GM18858 (cell line): ENCODE results near the gene GSTT2B.
"Not testable (repeated sequence)": the region's sequence is repeated elsewhere in the genome, so short reads cannot be mapped to it uniquely, and the experiment has no call there.

Experiments used
- ATAC-seq: cut with Tn5 transposase; IDR thresholded peaks from one replicate; pipeline ENCODE4 v1.9.1; 2021; ENCODE audit not compliant: unreplicated experiment

Gene GSTT2B, protein sequence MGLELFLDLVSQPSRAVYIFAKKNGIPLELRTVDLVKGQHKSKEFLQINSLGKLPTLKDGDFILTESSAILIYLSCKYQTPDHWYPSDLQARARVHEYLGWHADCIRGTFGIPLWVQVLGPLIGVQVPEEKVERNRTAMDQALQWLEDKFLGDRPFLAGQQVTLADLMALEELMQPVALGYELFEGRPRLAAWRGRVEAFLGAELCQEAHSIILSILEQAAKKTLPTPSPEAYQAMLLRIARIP

DNA sequence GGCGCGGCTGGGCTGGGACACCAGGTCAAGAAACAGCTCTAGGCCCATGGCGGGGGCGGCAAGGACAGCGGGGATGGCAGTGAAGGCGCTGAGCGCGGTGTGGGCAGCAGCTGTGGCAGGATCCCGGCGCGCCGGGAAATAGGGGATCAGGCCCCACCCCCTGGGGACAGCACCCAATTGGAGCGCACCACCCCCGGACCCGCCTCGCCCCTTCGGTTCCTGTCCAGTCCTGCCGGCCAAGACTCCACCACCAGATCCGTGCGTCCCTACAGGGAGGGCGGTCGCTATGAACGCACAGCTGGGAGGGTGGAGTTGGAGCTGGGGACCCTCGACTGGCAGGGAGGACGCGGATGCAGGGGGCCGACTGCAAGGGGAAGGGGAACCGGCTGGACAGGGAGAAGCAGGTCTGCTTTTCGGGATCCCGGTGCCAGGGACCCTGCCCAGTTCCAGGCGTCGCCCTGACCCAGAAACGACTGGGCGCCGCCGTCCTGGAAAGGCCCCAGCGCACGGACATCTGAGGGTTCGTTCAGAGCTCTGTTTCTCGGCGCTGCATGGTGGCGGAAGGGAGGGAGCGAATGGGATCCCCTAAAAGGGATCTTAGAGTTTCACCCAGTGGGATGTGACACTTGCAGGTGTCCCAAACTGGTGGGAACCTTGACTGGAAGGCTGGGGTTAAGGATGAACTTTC, at the start of gene GSTT2B:
Gene GSTT2B (minus strand): TSS at position 112 of the 688 bp plus-strand sequence. CDS start 64 bp downstream, at position 48.
- ATAC-seq = not testable (repeated sequence)

DNA sequence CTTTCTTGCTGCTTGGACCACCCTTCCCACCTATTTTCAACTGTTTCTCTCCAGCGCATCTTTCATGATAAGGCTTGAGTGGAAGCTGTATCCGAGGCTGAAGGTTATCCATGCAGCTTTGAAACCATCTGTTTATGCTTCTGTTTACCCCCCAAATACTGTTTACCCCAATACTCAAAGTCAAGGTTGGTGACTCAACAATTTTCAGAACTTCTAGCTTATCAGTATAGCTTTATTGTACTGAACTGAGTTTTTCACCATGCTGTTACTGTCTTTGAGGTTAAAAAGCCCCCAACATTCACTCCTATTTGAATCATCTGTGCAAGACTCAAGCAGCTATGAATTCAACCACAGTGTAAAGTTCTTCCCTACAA, 49.0 kb upstream of the GSTT2B start:
- no peak for ATAC-seq

DNA sequence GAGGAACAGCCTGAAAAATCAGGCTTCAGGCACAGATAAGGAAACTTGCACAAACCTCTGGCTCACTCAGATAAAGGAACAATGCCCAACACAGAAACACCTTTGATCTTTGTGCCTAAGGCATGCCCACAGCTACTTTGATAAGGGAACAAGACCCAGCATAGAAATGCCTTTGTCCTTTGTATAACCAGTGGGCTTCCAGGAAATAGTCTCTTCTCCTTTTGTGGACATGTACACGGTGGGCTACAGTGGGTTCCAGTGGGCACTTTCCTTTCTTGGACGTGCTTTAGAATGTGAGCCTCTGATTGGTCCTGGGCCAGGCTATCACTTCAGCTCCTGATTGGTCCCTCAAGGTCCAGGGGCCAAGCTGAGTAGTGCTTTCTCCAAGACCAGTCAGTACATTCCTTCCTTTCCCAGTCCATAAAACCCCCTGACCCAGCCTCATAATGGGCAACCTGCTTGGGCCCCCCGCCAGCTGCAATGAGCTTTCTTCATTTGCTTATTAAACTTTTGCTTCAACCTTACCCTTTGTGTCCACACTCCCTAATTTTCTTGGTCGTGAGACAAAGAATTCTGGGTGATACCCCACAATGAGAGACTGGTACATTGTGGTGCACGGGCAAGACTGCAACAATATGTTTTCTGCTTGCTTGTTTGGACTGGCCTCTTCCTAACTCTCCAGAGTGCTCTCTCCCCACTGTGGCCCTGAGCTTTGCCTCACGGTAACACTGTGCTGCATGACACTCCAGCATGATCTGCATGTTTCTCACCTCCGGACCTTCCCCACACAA, 48.4 kb upstream of the GSTT2B start:
- no peak for ATAC-seq

DNA sequence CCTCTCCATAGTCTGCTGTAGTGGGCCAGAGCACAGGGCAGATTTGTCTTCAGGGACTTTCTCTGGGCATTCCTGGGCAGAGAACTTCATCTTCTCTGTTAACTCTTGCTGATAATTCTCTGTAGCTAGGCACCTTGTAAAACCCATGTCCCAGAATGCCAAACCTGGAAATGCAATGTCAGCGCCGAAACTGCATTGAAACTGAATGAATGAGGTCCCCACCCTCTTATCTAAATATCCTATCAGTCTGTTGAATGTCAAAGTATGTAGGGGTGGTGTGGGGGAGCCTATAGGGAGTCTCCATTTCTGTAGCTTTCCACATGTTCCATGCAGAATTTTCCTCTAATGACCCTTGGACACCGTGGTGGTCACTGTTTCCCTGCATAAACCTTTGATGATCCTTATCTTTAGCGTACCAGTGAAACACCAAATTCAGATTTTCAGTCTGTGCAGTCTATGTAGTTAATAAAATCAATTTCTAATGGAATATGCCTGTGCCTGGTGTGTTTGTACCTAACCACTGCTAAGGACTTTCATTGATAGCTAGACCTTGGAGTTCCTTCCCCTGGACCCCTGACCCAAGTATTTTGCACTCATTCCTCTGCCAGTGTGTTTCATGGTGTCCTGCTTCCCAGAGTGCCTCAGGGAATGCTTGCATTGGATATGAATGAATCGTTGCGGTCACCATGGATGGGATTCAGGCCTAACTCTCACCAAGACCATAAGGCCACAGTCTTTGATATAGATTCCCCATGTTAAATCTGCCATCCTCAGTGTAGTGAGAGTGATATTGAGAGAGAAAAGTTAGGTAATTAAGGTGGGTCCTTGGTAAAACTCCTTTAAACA, 47.6 kb upstream of the GSTT2B start:
- no peak for ATAC-seq

DNA sequence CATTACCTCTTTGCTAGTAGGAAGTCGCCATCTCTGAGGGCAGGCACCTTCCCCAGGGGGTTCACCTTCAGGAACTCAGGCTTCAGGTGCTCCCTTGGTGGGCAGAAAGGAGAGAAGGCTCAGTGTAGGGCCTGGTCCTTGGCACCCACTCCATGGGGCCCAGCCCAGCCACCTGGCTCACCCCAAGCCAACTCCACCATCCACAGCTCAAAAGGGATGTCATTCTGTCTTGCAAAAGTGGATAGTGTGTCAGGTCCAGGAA, 47.0 kb upstream of the GSTT2B start:
- ATAC-seq = no peak

DNA sequence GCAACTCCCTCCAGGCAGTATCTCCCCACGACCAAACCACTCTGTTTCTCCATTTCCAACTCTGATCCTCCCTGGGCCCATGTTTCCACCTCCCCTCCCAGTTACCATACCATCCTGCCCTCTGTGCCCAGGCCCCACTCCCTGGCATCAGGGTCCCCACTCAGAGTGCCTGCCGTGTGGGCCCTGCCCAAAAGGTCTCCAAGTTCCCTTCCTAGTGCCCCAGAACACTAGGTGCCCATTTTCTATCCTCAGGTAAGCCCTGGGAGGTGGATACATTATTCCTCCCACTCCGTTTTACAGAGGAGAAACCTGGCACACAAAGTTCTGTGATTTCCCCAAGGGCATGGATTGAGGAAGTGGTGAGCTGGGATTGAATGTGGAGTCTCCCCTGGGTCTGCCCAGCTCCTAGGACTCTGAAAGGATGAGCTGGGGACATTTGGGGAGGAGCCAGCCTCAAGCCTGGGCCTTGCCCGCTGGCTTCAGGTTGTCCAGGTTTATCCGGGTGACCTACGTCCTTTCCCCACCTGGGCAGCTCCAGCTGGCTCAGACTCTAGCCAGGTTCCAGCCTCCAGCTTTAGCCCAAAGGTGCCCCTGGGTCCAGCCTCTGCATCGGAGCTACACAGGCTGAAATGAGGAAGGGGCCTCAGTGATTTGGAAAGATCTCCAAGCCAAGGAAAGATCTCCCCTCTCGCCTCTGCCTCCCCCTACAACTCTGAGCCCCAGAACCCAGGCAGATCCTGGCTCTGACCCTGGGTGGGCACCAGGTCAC, 46.4 kb upstream of the GSTT2B start:
- no peak for ATAC-seq

DNA sequence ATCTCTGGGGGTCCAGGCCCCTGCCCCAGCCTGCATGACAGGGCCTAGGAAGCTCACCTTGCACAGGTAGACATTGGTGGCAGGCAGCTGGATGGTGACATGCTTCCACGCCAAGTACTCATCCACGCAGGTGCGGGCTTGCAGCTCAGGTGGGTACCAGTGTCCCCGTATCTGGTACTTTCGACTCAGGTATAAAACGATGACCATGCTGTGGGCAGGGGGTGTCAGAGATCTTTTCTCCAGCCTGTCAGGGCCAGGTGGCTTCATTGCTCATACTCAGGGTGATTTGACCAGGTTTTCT, 45.9 kb upstream of the GSTT2B start:
- no peak for ATAC-seq

DNA sequence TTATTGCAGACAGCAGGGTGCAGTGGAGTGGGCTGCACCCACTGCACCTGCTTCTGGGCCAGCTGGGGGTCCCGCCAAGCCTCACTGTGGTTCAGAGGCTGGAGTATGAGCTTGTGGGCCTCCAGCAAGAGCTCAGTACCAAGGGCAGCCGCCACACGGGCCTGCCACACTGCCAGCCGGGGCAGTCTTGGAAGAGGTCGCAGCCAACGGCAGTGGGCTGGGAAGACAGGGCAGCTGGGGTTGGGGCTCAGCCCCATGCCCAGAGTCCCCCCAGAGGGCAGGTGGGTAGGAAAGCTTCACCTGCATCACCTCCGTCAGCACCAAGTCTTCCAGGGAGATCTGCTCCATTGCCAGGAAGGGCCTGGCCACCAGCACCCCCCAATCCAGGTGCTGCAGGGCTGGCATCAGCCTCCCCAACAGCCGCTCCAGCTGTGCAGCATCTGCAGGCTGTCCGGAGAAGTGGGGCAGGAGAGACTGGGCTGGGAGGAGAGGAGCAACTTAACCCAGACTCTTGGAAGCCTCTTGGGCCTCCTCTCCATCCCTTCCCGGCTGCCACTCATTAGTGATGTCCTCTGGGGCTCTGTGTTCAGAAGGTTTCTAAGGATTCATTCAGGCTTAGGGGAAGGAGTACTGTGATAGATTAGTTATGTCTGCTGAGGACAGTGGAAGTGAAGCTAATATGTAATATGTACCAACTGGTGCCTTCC, 45.4 kb upstream of the GSTT2B start:
- ATAC-seq = no peak

DNA sequence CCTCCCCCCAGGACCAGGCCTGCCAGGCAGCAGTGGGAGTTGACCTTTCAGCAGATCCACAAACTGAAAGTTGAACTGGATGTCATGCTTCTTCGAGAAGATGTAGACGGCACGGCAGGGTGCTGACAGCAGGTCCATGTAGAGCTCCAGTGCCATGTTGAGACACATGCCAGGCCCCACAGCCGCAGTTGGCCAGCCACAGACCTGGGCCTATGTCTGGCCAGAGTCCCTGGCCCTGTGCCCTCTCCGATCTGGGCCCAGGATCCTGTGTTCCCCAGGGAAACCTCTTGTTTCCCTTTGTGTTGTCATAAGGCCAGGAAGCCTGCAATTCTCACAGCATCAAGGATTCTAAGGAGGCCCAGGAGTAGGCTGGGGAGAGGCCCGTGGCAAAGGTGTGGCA, 44.2 kb upstream of the GSTT2B start, which contains the start of gene GSTT4:
Gene GSTT4 (minus strand): TSS at position 253 of the 400 bp plus-strand sequence. CDS start 97 bp downstream, at position 156.
- ATAC-seq = no peak

DNA sequence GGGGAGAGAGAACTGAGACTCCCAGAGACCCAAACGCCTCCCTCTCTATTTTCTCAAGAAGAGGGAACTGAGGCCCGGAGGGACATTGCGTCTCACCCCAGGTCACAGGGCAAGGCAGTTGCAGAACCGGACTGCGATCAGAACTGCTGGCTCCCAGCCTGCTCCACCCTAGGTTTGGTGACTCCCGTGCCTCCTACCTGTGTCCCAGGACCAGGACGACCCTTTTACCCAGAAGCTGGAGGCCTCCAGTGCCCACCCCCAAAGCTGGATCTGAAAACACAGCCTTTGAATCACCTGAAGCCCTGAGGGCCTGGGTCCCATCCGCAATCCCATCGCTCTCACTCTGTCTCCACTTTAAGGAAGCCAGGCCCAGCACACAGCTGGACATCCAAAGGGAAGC, 42.9 kb upstream of the GSTT2B start:
- ATAC-seq = no peak

DNA sequence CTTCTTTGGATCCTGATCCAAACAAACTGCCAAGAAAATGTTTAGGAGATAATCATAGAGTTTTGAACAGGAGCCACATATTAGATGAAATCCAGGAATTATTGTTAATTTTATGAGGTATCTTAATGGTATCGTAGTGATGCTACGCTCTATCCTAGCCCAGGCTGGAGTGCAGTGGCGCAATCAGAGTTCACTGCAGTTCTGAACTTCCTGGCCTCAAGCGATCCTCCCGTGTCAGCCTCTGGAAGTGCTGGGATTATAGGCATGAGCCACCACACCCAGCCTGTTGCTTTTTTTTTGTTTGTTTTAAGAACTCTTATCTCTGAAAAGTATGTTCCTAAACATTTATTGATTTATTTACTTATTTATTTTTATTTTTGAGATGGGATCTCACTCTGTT, 41.9 kb upstream of the GSTT2B start:
- no peak for ATAC-seq

DNA sequence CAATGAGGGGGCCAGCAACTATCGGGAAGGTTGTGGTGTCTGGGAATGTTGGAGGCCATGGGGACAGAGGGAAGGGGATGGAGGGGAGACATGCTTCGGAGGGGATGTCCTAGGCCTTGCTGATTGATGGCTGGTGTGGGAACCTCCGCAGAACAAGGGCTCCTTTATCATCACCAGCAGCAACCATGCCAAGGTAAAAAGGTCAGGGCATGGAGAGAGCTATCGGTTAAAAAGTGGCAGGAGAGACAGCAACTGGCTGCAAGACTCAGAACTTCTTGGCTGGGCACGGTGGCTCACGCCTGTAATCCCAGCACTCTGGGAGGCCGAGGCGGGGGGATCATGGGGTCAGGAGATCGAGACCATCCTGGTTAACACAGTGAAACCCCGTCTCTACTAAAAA, 41.3 kb upstream of the GSTT2B start:
- no peak for ATAC-seq

DNA sequence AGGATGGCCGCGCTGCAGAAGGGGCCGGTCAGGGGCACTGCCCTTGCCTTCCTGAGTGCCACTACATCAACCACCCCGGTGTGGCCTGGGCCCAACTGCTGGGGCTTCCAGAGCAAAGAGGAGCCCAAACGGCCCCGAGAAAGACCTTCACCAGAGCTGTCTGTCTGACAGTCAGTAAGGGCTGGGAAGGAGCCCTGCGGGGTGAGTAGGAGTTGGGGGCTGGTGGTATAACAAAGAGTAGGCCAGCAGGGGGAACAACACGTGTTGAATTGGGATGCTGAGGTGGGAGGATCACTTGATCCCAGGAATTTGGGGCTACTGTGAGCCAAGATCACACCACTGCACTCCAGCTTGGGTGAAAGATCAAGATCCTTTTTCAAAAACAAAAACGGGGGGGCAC, 40.3 kb upstream of the GSTT2B start:
- no peak for ATAC-seq

DNA sequence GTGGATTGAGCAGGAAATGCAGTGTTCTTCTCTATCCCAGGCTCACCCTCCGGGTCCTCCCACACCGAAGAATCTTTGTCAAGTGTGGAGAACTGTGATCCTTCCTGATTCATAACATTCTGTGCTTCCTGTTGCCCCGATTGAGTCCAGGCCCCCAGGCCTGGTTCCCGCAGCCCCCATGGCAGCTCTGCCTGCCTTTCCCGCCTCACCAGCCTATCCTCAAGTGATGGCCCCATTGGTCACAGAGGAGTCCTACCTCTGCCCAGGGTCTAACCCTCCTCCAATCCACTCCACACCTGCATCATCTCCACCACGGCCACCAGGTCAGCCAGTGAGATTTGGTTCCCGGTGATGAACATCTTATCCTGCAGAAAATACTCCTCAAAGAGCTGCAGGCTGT, 38.8 kb upstream of the GSTT2B start:
- not testable (repeated sequence) for ATAC-seq

DNA sequence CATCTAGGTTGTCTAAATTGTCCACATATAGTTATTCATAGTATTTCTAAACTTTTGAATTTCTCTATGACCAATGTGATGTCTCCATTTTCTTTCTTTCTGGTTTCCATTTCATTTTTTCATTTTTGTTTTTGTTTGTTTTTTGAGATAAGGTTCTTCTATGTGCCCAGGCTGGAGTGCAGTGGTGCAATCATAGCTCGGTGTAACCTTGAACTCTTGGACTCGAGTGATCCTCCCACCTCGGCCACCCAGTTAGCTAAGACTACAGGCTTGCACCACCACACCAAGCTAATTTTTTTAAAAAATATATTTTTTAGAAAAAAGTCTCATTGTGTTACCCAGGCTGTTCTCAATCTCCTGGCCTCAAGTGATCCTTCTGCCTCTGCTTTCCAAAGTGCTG, 36.1 kb upstream of the GSTT2B start:
- no peak for ATAC-seq

DNA sequence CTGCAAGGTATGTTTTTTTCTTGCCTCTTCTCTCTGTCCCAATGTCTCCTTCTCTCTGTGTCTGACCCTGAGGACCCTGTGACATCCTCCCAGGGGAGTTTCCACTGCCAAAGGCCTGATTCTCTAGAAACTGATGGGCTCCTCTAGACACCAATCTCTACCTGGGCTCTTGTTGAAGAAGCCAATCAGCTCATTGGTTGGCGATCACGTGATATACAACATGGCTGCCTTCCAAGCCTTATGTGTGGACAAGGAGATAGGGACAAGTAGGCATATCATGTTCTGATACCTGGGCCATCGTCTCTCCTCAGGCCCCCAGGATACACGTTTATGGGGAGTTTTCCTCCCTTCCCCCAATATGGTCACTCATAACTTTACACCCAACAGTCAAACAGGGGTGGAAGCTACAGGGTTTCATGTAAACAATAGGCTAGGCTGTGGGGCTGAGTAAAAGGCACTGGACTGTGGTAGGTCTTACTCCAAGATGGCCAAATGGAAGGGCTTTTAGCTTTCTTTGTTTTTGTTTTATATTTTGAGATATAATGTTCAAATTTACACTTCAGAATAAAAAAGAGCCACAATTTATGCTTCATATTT, 32.7 kb upstream of the GSTT2B start:
- not testable (repeated sequence) for ATAC-seq

DNA sequence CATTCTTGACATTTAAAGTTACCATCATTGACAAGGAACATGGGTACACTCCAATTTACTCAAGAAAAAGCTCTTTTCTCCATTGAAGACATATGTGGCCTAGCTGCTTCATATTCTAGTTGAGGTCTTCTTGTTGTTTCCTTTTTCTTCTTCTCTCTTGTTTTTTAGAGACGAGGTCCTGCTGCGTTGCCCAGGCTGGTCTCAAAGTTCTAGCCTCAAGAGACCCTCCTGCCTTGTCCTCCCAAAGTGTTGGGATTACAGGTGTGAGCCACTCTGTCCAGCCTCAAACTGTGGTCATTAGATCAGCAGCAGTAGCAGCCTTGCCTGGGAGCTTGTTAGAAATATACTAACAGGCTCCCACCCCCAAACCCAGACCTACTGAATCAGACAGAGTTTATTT, 32.1 kb upstream of the GSTT2B start:
- not testable (repeated sequence) for ATAC-seq

DNA sequence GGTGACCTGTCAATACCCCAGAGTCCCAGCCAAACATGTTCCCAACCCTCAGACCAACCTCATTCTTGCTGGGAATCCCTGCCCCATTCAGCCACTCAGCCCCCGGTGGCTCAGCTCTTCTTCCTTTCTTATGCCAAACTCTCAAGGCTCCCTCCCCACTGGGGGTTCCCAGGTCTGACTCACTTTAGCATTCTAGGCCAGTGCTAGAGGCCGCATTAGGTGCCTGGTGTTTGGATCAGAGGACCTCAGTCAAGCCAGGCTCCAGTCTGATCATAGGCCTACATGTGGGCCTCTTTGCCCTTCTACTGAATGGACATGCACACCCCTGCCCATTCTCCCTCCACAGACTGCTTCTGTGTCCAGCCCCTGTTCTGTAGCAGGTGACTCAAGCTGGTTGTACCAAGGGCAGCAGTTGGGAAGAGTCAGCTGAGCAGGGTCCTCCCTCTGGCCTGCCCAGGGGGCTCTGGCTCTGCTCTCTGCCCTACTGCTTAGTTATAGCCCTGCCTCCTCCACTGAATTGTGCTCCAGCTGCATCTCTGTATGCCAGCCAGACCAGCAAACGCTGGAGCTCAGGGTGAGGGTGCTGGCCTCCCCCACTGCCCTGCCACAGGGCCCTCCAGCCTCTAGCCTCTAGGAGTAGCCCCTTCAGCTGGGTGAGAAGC, 28.7 kb upstream of the GSTT2B start:
- not testable (repeated sequence) for ATAC-seq

DNA sequence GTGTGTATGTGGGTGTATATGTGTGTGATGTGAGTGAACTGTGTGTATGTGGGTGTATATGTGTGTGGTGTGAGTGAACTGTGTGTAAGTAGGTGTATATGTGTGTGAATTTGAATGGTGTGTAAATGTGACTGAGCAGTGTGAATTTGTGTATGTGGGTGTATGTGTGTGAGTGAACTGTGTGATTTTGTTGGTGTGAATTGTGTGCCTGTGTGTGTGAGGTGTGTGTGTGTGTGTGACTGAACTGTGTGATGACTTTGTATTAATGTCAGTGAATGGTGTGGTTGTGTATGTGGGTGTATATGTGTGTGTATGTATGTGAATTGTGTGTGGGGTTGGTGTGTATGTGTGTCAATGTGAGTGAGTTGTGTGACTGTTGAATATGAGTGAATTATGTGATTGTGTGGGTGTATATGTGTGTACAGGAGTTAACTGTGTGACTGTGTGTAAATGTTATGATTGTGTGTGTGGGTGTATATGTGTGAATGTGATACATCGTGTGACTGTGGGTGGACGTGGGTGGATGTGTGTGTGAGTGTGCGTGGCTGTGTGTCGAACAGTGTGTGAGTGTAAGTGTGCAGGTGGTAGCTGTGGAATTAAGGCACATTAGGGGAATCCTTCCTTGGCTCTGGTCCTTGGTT, 25.7 kb upstream of the GSTT2B start:
- not testable (repeated sequence) for ATAC-seq
